ENCODE data around the gene LRRC8E.
A peak's percentile ranks its signal among the peaks of the same experiment; 100 is the strongest.

Gene LRRC8E

GRCh38 chr19:7868326-7868670 lies 20.0 kb upstream of the LRRC8E start:
- no peak for DNase-seq (ENCODE audit: low read depth)

- peak; percentile 82 for DNase-seq (ENCODE audit: low read depth)
Measured at GRCh38 chr19:7868671-7869452, 19.4 kb upstream of the LRRC8E start.

- DNase-seq (ENCODE audit: low read depth): peak; percentile 76
Measured at GRCh38 chr19:7869453-7869909, 18.8 kb upstream of the LRRC8E start.

DNA sequence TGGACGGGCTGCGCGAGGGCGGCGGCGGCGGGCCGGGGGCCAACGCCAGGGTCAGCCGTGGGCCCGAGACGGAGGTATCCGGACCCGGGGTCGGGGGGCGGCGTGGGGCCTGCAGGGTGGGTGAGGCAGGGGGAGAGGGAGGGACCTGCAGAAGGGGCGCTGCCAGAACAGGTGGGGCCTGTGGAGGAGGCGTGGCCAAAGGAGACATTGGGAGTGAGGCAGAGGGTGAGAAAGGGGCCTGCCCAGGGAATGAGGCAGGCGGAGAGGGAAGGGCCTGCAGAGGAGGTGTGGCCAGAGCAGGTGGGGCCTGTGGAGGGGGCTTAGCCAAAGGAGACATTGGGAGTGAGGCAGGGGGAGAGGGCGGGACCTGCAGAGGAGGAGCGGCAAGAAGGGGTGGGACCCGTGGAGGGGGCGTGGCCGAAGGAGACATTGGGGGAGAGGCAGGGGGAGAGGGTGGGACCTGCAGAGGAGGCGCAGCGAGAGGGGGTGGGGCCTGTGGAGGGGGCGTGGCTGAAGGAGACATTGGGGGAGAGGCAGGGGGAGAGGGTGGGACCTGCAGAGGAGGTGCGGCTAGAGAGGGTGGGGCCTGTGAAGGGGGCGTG lies 18.3 kb upstream of the LRRC8E start:
- peak; percentile 52 for DNase-seq (ENCODE audit: low read depth)

DNA sequence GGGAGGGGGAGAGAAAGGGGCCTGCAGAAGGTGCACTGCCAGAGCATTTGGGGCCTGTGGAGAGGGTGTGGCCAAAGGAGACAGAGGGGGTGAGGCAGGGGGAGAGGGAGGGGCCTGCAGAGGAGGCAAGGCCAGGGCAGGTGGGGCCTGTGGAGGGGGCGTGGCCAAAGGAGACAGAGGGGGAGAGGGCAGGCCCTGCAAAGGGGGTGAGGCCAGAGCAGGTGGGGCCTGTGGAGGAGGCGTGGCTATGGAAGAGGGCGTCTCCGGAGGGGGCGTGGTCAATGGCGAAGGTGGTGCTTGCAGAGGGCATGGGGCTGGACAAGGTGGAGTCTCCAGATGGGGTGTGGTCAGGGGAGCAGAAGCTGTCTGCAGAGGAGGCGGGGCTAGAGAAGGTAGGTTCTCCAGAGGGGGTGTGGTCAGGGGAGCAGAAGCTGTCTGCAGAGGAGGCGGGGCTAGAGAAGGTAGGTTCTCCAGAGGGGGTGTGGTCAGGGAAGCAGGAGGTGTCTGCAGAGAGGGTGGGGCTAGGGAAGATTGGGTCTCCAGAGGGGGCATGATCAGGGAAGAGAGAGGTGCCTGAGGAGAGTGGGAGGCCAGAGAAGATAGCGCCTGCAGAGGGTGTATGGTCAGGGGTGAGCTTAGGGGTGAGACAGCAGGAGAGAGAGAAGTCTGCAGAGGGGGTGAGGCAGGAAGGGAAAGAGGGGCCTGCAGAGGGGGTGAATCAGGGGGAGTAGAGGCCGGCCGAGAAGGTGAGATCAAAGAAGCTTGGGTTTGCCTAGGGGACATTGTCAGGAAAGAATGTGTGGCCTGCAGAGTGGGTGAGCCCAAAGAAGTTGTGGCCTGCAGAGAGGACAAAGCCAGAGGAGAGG lies 17.5 kb upstream of the LRRC8E start:
- peak; percentile 68 for DNase-seq (ENCODE audit: low read depth)

GRCh38 chr19:7871437-7872305 lies 16.6 kb upstream of the LRRC8E start:
- DNase-seq (ENCODE audit: low read depth): peak; percentile 85

DNA sequence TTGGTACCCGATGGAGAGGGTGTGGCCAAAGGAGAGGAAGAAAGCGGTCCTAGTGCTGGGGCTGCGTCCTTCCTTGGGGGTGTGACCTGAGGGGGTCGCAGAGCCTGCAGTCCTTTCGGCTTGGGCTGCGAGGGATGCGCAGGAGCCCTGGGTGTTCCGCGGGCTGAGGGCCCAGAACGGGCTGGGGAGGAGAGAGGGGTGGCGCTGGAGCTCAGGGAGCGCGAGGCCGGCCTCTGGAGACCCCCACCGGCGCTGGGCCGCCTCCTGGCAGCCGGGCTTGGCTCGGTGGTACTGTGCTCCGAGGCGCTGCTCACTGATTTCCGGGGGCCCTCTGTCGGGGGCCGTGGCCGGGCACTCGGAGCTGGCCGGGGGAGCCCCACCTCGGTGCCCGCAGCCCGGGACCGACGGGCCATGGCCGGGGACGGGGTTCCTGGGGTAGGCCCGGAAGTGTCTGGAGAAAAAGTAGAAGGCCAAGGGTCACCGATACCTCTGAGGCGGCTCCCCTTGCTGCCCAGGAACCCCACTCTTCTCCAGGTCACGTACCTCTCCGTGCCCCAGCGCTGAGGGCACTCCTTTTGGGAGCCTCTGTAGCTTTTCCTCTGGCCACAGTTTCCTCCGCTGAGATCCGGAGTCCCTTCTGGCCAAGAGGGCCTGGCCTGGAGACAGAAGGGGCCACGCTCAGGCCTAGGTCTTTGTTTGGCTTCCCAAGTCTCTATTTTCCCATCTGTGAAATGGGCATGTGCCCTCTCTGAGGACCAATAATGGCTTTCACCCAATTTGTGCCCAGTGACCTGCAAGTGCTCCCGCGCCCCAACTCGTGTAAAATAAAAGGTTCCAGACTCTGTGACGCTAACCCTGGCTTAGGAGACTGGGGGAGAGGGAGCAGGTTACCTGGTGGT lies 15.8 kb upstream of the LRRC8E start:
- no peak for DNase-seq (ENCODE audit: low read depth)

- DNase-seq (ENCODE audit: low read depth): no peak
Measured at GRCh38 chr19:7873304-7874075, 14.8 kb upstream of the LRRC8E start.

- no peak for DNase-seq (ENCODE audit: low read depth)
Measured at GRCh38 chr19:7874076-7874896, 14.0 kb upstream of the LRRC8E start, which contains the start of gene PRR36. Gene PRR36 (minus strand): TSS chr19:7874390. CDS start chr19:7873689, 701 bp downstream.

DNA sequence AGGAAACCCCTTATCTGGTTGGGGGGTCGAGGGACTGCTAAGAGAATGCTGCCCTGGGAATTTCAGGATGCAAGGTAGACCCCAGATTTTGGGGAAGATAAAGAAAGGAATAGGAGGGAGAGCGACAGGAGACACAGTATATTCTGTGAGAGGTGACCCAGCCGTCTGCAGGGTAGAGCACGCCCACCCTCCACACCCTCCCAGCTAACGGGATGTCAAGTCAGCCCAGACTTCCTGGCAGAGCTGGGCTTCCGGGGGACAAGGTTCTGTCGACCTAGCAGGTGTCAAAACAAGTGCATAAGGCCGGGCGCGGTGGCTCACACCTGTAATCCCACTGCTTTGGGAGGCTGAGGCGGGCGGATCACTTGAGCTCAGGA lies 13.4 kb upstream of the LRRC8E start:
- DNase-seq (ENCODE audit: low read depth): no peak

- DNase-seq (ENCODE audit: low read depth): no peak
Measured at GRCh38 chr19:7877249-7877836, 11.0 kb upstream of the LRRC8E start.

- DNase-seq (ENCODE audit: low read depth): no peak
Measured at GRCh38 chr19:7879111-7879807, 9.1 kb upstream of the LRRC8E start.

GRCh38 chr19:7879836-7880235 lies 8.5 kb upstream of the LRRC8E start:
- DNase-seq (ENCODE audit: low read depth): no peak

DNA sequence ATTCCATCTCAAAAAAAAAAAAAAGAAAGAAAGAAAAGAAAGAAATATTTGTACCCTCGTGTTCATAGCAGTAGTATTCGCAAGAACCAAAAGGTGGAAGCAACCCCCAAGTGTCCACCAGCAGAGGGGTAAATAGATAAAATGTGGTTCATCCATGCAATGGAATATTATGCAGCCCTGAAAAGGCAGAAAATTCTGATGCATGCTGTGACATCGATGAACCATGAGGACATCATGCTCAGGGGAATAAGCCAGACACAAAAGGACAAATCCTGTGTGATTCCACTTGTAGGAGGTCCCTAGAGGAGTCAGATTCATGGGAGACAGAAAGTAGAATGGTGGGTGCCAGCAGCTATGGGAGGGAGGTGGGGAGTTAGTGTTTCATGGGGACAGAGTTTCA lies 6.4 kb upstream of the LRRC8E start:
- DNase-seq (ENCODE audit: low read depth): no peak

- DNase-seq (ENCODE audit: low read depth): no peak
Measured at GRCh38 chr19:7883105-7883504, 5.2 kb upstream of the LRRC8E start.

DNA sequence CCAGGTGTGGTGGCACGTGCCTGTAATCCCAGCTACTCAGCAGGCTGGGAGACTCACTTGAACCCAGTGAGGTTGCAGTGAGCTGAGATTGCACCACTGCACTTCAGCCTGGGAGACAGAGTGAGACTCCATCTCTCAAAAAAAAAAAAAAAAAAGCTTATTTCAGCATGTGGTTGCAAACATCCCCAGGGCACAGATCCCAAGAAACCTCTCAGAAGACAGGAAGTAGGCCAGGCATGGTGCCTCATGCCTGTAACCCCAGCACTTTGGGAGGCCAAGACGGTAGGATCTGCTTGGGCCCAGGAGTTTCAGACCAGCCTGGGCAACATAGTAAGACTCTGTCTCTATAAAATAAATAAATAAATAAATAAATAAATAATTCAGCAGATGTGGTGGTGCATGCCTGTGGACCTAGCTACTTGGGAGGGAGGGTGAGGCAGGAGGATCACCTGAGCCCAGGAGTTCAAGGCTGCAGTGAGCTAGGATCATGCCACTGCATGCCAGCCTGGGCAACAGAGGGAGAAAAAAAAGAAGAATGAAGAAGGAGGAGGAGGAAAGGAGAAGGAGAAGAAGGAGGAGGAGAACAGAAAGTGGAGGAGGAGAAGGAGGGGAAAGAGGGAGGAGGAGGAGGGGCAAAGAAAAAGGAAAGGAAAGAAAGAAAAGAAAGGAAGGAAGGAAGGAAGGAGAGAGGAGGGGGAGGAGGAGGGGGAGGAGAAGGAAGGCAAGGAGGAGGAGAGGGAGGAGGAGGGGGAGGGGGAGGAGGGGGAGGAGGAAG lies 4.3 kb upstream of the LRRC8E start:
- no peak for DNase-seq (ENCODE audit: low read depth)

DNA sequence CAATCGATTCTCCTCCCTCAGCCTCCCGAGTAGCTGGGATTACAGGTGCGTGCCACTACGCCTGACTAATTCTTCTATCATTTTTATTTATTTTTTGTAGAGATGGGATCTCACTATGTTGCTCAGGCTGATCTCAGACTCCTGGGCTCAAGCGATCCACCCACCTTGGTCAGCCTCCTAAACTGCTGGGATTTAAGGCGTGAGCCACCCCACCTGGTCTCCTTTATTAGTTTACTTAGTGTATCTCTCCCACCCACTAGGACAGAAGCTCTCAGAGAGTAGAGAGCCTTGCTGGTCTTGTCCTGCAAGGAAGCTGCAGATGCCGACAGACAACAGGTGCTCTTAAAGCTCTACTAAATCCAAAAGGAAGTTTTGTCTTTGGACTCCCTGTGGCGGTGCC lies 2.5 kb upstream of the LRRC8E start:
- no peak for DNase-seq (ENCODE audit: low read depth)

Measured in activated T-cell treated with anti-CD3 and anti-CD28 coated beads for 48 hours (primary cell).